ENCODE measurements around the gene TACC2. TPM values are rescaled to one million over a fixed set of nuclear protein-coding genes. Genes with fewer than 3 reads are reported as not detected.
A peak's percentile ranks its signal among the peaks of the same experiment; 100 is the strongest.

Gene TACC2
- total and polyA plus RNA-seq, 4 donors, result 43.3 to 309 (median 127) TPM

DNA sequence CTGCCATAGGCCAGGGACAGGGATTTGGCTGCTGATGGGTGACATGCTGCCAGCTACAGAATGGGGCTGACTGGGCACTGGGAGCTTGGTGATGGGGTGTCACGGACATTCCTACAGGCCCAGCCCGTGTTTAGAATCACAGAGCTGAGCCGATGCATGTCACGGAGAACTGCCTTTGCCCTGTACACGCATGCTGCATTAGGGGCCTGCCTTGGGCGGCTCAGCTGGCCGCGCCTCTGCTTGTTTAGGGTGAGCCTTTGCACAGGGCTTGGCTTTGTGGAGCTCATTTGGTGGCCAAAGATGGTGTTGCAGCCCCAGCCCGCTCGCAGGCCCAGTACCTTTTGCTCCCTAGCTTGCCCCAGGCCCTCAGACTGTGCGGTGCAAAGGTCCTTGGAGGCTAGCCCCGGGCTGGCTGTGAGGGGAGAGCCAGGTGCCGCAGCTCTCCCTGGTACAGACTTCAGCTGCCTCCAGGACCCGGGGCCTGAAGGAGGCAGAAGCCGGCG is 173.8 kb downstream of the TACC2 start:
- Histone ChIP-seq H3K9me3 (ENCODE audit: control insufficient read depth in 4 of 4, insufficient read depth in 3 of 4, low read length in 3 of 4) (no peaks in the 10 kb centered on the region), H3K4me1 (ENCODE audit: control insufficient read depth in 5 of 5, insufficient read depth in 5 of 5, low read length in 5 of 5) (peaks cover 0 to 29% (median 10%) of the 10 kb centered on the region in 5 donors), H3K27ac (ENCODE audit: low read depth in 1 of 2, low read length in 1 of 2) (no peak overlapping the region), H3K4me3 (no peak overlapping the region), H3K36me3 (ENCODE audit: control insufficient read depth in 4 of 4, insufficient read depth in 4 of 4, low read length in 4 of 4) (peaks cover 0 to 10% (median under 1%) of the 10 kb centered on the region in 4 donors), H3K27me3 (ENCODE audit: control insufficient read depth in 3 of 3, insufficient read depth in 3 of 3, low read length in 2 of 3) (peaks cover 0 to 14% (median 9%) of the 10 kb centered on the region in 3 donors), H3K9ac (ENCODE audit: insufficient read depth in 1 of 2, low read length in 2 of 2) (no peak overlapping the region)
- TF ChIP-seq, protein P1, sequence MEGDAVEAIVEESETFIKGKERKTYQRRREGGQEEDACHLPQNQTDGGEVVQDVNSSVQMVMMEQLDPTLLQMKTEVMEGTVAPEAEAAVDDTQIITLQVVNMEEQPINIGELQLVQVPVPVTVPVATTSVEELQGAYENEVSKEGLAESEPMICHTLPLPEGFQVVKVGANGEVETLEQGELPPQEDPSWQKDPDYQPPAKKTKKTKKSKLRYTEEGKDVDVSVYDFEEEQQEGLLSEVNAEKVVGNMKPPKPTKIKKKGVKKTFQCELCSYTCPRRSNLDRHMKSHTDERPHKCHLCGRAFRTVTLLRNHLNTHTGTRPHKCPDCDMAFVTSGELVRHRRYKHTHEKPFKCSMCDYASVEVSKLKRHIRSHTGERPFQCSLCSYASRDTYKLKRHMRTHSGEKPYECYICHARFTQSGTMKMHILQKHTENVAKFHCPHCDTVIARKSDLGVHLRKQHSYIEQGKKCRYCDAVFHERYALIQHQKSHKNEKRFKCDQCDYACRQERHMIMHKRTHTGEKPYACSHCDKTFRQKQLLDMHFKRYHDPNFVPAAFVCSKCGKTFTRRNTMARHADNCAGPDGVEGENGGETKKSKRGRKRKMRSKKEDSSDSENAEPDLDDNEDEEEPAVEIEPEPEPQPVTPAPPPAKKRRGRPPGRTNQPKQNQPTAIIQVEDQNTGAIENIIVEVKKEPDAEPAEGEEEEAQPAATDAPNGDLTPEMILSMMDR (IDR thresholded peaks at IDR 0.05; ENCODE audit: control extremely low read depth, extremely low read depth), result no peak
- peak in 2 of 3 donors; percentile 50 to 52 for DNase-seq
- ATAC-seq (ENCODE audit: insufficient read depth, low FRiP score), result peak; percentile 21
- 51 to 66% methylated on average over 16 of the region's 16 CpGs for WGBS, 2 donors

DNA sequence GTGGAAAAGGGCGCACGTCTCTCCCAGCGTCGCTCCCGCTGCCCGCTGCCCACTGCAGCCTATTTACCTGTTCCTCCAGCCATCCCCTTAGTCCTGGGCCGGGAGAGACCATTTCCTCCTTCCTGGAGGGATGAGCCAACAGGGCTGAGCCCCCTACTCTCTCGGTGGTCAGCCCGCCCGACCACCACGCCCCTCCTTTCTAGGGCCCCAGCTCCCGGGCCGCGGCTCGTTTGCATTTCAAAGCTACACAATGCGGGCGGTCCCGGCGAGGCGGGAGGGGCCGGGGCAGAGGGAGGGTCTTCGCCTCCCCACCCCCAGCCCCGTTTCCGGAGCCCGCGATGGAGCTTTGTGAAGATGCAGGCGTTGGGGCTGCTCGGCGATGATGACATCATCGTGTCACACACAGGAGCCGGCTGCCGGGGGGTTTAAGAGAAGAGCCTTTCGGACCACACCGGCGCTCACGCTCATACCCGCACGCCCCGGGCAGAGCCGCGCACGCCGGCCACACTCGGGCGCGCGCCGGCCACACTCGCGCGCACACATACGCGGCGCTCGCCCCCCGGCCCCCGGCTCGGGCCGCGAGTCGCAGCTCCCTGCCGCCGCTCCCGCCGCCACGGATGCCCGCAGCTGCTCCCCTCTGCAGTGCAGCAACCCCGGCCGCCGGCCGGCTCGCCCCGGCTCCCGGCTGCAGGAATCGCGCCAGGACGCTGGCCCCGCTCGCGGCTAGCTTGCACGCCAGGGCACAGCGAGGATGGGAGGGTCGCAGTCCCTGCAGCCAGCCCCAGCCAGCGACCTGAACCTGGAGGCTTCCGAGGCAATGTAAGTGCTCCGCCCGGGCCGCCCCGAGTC is 174.4 kb downstream of the TACC2 start:
- ATAC-seq (ENCODE audit: insufficient read depth, low FRiP score) (no peak), DNase-seq (peak; percentile 75 to 83 (median 77))
- Histone ChIP-seq H3K9me3 (ENCODE audit: control insufficient read depth in 4 of 4, insufficient read depth in 3 of 4, low read length in 3 of 4) (no peaks in the 10 kb centered on the region), H3K4me1 (ENCODE audit: control insufficient read depth in 5 of 5, insufficient read depth in 5 of 5, low read length in 5 of 5) (peaks cover 0 to 29% (median 10%) of the 10 kb centered on the region in 5 donors), H3K27ac (ENCODE audit: low read depth in 1 of 2, low read length in 1 of 2) (no peak overlapping the region), H3K36me3 (ENCODE audit: control insufficient read depth in 4 of 4, insufficient read depth in 4 of 4, low read length in 4 of 4) (peaks cover 0 to 12% (median 1%) of the 10 kb centered on the region in 4 donors), H3K4me3 (peak overlapping the region; percentile 7), H3K9ac (ENCODE audit: insufficient read depth in 1 of 2, low read length in 2 of 2) (no peak overlapping the region), H3K27me3 (ENCODE audit: control insufficient read depth in 3 of 3, insufficient read depth in 3 of 3, low read length in 2 of 3) (peaks cover 0 to 14% (median 9%) of the 10 kb centered on the region in 3 donors)
- TF ChIP-seq, protein P1 (IDR thresholded peaks at IDR 0.05; ENCODE audit: control extremely low read depth, extremely low read depth), result no peak
- 4 to 26% methylated on average over 73 to 89 of the region's 89 CpGs for WGBS, 2 donors

DNA sequence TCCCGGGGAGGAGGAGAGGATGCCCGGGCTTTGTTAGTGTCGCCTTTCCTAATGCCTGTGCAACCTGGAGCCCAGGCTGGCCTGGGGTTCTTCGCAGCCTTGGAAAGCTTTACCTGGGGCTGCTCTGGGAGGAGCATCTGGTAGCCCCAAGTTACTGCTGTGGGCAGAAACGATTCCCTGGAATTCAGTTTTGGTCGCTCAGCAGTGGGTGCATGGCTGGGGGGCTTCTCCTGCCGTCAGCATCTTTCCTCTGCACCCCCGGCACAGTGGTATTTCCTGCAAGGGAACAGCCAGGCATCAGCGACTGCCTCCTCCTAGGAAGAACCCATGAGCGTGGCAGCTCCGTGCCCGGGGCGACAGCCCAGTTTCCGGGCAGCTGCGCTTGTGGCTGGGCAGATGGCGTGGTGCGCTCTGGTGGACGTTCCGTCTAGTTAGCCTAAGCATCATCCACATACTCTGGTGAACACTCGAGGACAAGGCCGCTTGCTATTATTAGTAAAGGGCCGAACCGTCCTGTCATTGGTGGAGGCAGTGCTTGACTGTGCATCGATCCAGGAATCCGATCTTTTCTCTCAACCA is 175.1 kb downstream of the TACC2 start:
- no peaks in the 10 kb centered on the region for H3K9me3 ChIP-seq (ENCODE audit: control insufficient read depth in 4 of 4, insufficient read depth in 3 of 4, low read length in 3 of 4)
- 16 to 51% methylated on average over 25 of the region's 25 CpGs for WGBS, 2 donors
- no peak overlapping the region for H3K27ac ChIP-seq (ENCODE audit: low read depth in 1 of 2, low read length in 1 of 2)
- TF ChIP-seq, protein P1 (IDR thresholded peaks at IDR 0.05; ENCODE audit: control extremely low read depth, extremely low read depth), result no peak
- H3K27me3 ChIP-seq (ENCODE audit: control insufficient read depth in 3 of 3, insufficient read depth in 3 of 3, low read length in 2 of 3), result peaks cover 0 to 14% (median 9%) of the 10 kb centered on the region in 3 donors
- H3K4me3 ChIP-seq, result no peak overlapping the region
- DNase-seq, result peak; percentile 59 to 69 (median 65)
- H3K36me3 ChIP-seq (ENCODE audit: control insufficient read depth in 4 of 4, insufficient read depth in 4 of 4, low read length in 4 of 4), result peaks cover 0 to 7% (median 2%) of the 10 kb centered on the region in 4 donors
- H3K4me1 ChIP-seq (ENCODE audit: control insufficient read depth in 5 of 5, insufficient read depth in 5 of 5, low read length in 5 of 5), result peaks cover 0 to 25% (median 10%) of the 10 kb centered on the region in 5 donors
- no peak for ATAC-seq (ENCODE audit: insufficient read depth, low FRiP score)
- no peak overlapping the region for H3K9ac ChIP-seq (ENCODE audit: insufficient read depth in 1 of 2, low read length in 2 of 2)

All from lung (tissue), 12 donors.